Spleen (tissue), 7 donors: ENCODE measurements around the gene CIDEC.

Experiments used
- CTCF ChIP-seq, 11 experiments: fragments of 200-600 bp in 7 of 11; fragments of 450-650 bp in 4 of 11; sonication (generic) in 4 of 11; IDR thresholded peaks in 8 of 11; conservative IDR thresholded peaks in 3 of 11; 1 replicate in 7 of 11; 2 replicates in 4 of 11; pipeline versions ENCODE4 v1.4.0 to v1.8.0; 2016 to 2021; ENCODE audit warnings: antibody characterized with exemption in 11 of 11, inconsistent platforms in 4 of 11, mild to moderate bottlenecking in 1 of 11
- POLR2A ChIP-seq, 3 donors: fragments of 450-650 bp; IDR thresholded peaks; one replicate each; pipeline ENCODE4 v1.5.1; 2017; ENCODE audit warnings: antibody characterized with exemption in 3 of 3, mild to moderate bottlenecking in 1 of 3
- POLR2AphosphoS5 ChIP-seq, 3 donors: sonication (generic); formaldehyde crosslinking; IDR thresholded peaks; one replicate each; pipeline ENCODE4 v1.5.1; 2017; ENCODE audit warnings: antibody characterized with exemption in 3 of 3
- donor health status: DM: no; HTN: no; CAD: no; lungs with moderate emphysema.
- donor health status: DM: no; HTN: no; CAD: no.
- donor health status: DM: no; HTN: no; CAD: no.

DNA sequence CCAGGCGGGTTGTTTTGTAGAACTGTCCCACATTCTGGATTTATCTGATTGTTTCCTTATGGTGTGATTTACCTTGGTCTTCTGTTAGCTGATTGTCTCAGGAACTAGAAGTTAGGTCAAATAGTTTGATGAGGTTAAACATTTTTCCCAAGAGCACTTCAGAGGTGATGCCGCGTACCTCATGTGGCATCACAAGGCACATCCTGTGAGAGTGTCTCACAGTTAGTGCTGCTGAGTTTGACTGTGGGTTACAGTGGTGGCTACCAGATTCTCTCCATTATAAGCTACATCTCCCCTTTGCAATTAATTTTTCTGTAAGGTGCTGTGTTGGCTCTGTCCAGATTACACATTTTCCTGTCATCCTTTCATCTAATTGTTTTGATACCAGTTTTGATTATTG is 48.8 kb downstream of the CIDEC start:
- no peak for TF ChIP-seq CTCF (IDR thresholded peaks at IDR 0.05 in 8 of 11, conservative IDR thresholded peaks at IDR 0.05 in 3 of 11)
- no peak for TF ChIP-seq POLR2AphosphoS5 (IDR thresholded peaks at IDR 0.05)
- no peak for TF ChIP-seq POLR2A (IDR thresholded peaks at IDR 0.05)
